Suprapubic skin (tissue), 3 donors: ENCODE data around the gene NAALADL2.

Experiments used
- CTCF ChIP-seq, 2 donors: fragments of 200-600 bp in 1 of 2; fragments of 450-650 bp in 1 of 2; sonication (generic) in 1 of 2; IDR thresholded peaks; one replicate each; pipeline ENCODE4 v1.5.1; 2016 to 2019; ENCODE audit warnings: antibody characterized with exemption in 2 of 2, mild to moderate bottlenecking in 1 of 2, moderate library complexity in 1 of 2
- EP300 ChIP-seq: sonication (generic); formaldehyde crosslinking; IDR thresholded peaks from one replicate; pipeline ENCODE4 v1.6.1; 2017; ENCODE audit warnings: antibody characterized with exemption
- POLR2A ChIP-seq, 2 donors: fragments of 450-650 bp; IDR thresholded peaks; one replicate each; pipeline ENCODE4 v1.6.1; 2017; ENCODE audit warnings: antibody characterized with exemption in 2 of 2, mild to moderate bottlenecking in 2 of 2, moderate library complexity in 2 of 2

GRCh38 chr3:175272392-175272791, 413.3 kb downstream of the NAALADL2 start:
- TF ChIP-seq CTCF (IDR thresholded peaks at IDR 0.05) (no peak), POLR2A (IDR thresholded peaks at IDR 0.05) (no peak), EP300 (no peak)
